Endothelial cell of umbilical vein (primary cell): ENCODE data around the gene NR6A1. TPM values are rescaled to one million over a fixed set of nuclear protein-coding genes. Genes with fewer than 3 reads are reported as not detected.

Source experiments
- BruUV-seq: library from RNA; stranded (reverse); fragments of 400-500 nt; replicated peaks from 2 replicates; lab custom pipeline; 2021; lab: Mats Ljungman, UMichigan
- CTCF ChIA-PET: fragments of 300-600, 350-600 bp; sonication (Branson Sonifier 250); formaldehyde crosslinking; loops from one replicate; lab custom pipeline; 2021; ENCODE audit warnings: antibody characterized with exemption, inconsistent platforms; lab: Charles Lee
- POLR2A ChIA-PET: fragments of 300-600, 350-600 bp; sonication (Branson Sonifier 250); formaldehyde crosslinking; loops from one replicate; lab custom pipeline; 2021; ENCODE audit warnings: antibody characterized with exemption, inconsistent platforms; lab: Charles Lee
- DNase-seq: peaks from one replicate; pipeline ENCODE4 v3.0.0-alpha.2; 2011; ENCODE audit warnings: low read depth, low spot score
- FAIRE-seq: peaks from 2 replicates; lab custom pipeline; 2011; peaks lifted over from hg19 to GRCh38; lab: Jason Lieb, UNC
- H2AFZ ChIP-seq: 2 replicates; pipeline ENCODE4 v1.6.0; 2012; ENCODE audit warnings: low read depth, low read length, control low read depth, inconsistent platforms
- H3K27ac ChIP-seq: 2 replicates; pipeline ENCODE4 v1.5.1; 2011; ENCODE audit warnings: low read depth, mild to moderate bottlenecking, control low read depth, low read length, moderate library complexity; ENCODE audit not compliant: insufficient read depth
- H3K27me3 ChIP-seq, 2 experiments: 2 replicates each; pipeline versions ENCODE4 v1.6.0 to v1.6.1; 2011; ENCODE audit warnings: low read length in 2 of 2, mixed read lengths in 1 of 2; ENCODE audit not compliant: control insufficient read depth in 2 of 2, insufficient read depth in 2 of 2
- H3K36me3 ChIP-seq, 2 experiments: 2 replicates in 1 of 2; 3 replicates in 1 of 2; pipeline ENCODE4 v1.5.1; 2011; ENCODE audit warnings: low read length in 2 of 2, mild to moderate bottlenecking in 1 of 2, moderate library complexity in 1 of 2; ENCODE audit not compliant: control insufficient read depth in 2 of 2, insufficient read depth in 2 of 2; ENCODE audit errors: extremely low read depth in 1 of 2
- H3K4me1 ChIP-seq: 3 replicates; pipeline ENCODE4 v1.5.1; 2011; ENCODE audit warnings: mild to moderate bottlenecking, low read length; ENCODE audit not compliant: control insufficient read depth, insufficient read depth; ENCODE audit errors: extremely low read depth
- H3K4me2 ChIP-seq: 2 replicates; pipeline ENCODE4 v1.6.1; 2011; ENCODE audit warnings: low read length, control low read depth, mixed read lengths; ENCODE audit not compliant: insufficient read depth
- H3K4me3 ChIP-seq, 3 experiments: fragments of 200-600 bp in 1 of 3; sonication (generic), shearing (Covaris generic) in 1 of 3; replicated peaks in 1 of 3; 2 replicates each; pipeline ENCODE4 v1.5.1; 2011 to 2016; ENCODE audit warnings: control low read depth in 3 of 3, low read length in 3 of 3, mild to moderate bottlenecking in 2 of 3, inconsistent platforms in 1 of 3, low read depth in 1 of 3, moderate library complexity in 1 of 3; ENCODE audit not compliant: insufficient read depth in 1 of 3
- H3K79me2 ChIP-seq: 2 replicates; pipeline ENCODE4 v1.6.0; 2012; ENCODE audit warnings: low read length, inconsistent platforms; ENCODE audit not compliant: control insufficient read depth, insufficient read depth
- H3K9ac ChIP-seq: replicated peaks from 2 replicates; pipeline ENCODE3; 2011; ENCODE audit warnings: low read length, control low read depth; ENCODE audit not compliant: insufficient read depth; ENCODE audit errors: extremely low read depth
- H3K9me1 ChIP-seq: replicated peaks from 3 replicates; pipeline ENCODE4 v1.6.0; 2011; ENCODE audit warnings: mild to moderate bottlenecking, low read length; ENCODE audit not compliant: control insufficient read depth, insufficient read depth; ENCODE audit errors: extremely low read depth
- H3K9me3 ChIP-seq: replicated peaks from 2 replicates; pipeline ENCODE4 v1.5.1; 2012; ENCODE audit warnings: low read length, inconsistent platforms; ENCODE audit not compliant: control insufficient read depth, insufficient read depth
- H4K20me1 ChIP-seq: replicated peaks from 2 replicates; pipeline ENCODE3; 2011; ENCODE audit warnings: mild to moderate bottlenecking, low read length; ENCODE audit not compliant: control insufficient read depth, insufficient read depth; ENCODE audit errors: extremely low read depth
- EZH2 ChIP-seq: IDR thresholded peaks from 2 replicates; pipeline ENCODE4 v1.6.1; 2012; ENCODE audit warnings: borderline replicate concordance, low read depth, mild to moderate bottlenecking, moderate library complexity, low read length, inconsistent platforms; ENCODE audit not compliant: severe bottlenecking
- FOS ChIP-seq: IDR thresholded peaks from 2 replicates; pipeline ENCODE4 v1.6.1; 2011; ENCODE audit warnings: mild to moderate bottlenecking, low read length, moderate library complexity, borderline replicate concordance; ENCODE audit not compliant: insufficient read depth
- GATA2 ChIP-seq: IDR thresholded peaks from 2 replicates; pipeline ENCODE4 v1.7.0; 2011; ENCODE audit warnings: low read depth, mild to moderate bottlenecking, moderate library complexity, mixed read lengths, low read length; ENCODE audit not compliant: insufficient read length, insufficient read depth
- JUN ChIP-seq: IDR thresholded peaks from 2 replicates; pipeline ENCODE4 v1.6.1; 2011; ENCODE audit warnings: borderline replicate concordance, low read depth; ENCODE audit not compliant: insufficient read length, insufficient read depth
- MYC ChIP-seq: IDR thresholded peaks from one replicate; pipeline ENCODE4 v1.6.1; 2011; ENCODE audit warnings: mild to moderate bottlenecking, low read depth, low read length
- POLR2A ChIP-seq: IDR thresholded peaks from 2 replicates; pipeline ENCODE4 v1.6.1; 2012; ENCODE audit warnings: low read depth, mild to moderate bottlenecking, control low read depth, low read length
- POLR2AphosphoS5 ChIP-seq: IDR thresholded peaks from 2 replicates; pipeline ENCODE4 v1.6.1; 2012; ENCODE audit warnings: low read depth, mild to moderate bottlenecking, control low read depth, low read length, moderate library complexity; ENCODE audit not compliant: insufficient read depth
- dilution Hi-C: fragments of 300-500 bp; cut with MboI; formaldehyde crosslinking; loops from one replicate; pipeline ENCODE4 v1.15.0; 2019; ENCODE audit warnings: low sequenced_read_pairs; ENCODE audit not compliant: extremely low pct_ligation_motif_present
- intact Hi-C: fragments of 100-400 bp; cut with micrococcal nuclease; formaldehyde crosslinking; loops from one replicate; pipeline ENCODE4 v1.10.0; 2022
- polyA plus RNA-seq, 4 experiments: library from polyadenylated mRNA; depleted of rRNA in 3 of 4; stranded (reverse) in 3 of 4; unstranded in 1 of 4; fragments of >200 nt; gene quantifications; 2 replicates each; pipeline versions ENCODE4 v1.2.1 to v1.2.3, GENCODE V29; 2011 to 2012; ENCODE audit warnings: missing spikeins in 1 of 4
- total RNA-seq: library from RNA; stranded (reverse); gene quantifications from 2 replicates; pipeline ENCODE4 v1.2.3, GENCODE V29; 2021
- TF ChIP-seq, protein P1 (sequence below), 2 donors: IDR thresholded peaks; 1 replicate in 1 of 2; 2 replicates in 1 of 2; pipeline ENCODE4 v1.5.1; 2011; ENCODE audit warnings: low read length in 2 of 2, mild to moderate bottlenecking in 2 of 2, moderate library complexity in 2 of 2, control low read depth in 1 of 2, inconsistent platforms in 1 of 2, low read depth in 1 of 2; ENCODE audit not compliant: insufficient read depth in 1 of 2; ENCODE audit errors: extremely low read depth in 1 of 2
- TF ChIP-seq, protein P2 (sequence below): IDR thresholded peaks from 2 replicates; pipeline ENCODE4 v1.6.1; 2011; ENCODE audit not compliant: insufficient read depth, insufficient read length

NR6A1 gene
- total and polyA plus RNA-seq, 2 donors (not counting 3 experiments of a cell fraction or from before 2014, with no cell fraction given), result 0.17 to 1.2 TPM

DNA sequence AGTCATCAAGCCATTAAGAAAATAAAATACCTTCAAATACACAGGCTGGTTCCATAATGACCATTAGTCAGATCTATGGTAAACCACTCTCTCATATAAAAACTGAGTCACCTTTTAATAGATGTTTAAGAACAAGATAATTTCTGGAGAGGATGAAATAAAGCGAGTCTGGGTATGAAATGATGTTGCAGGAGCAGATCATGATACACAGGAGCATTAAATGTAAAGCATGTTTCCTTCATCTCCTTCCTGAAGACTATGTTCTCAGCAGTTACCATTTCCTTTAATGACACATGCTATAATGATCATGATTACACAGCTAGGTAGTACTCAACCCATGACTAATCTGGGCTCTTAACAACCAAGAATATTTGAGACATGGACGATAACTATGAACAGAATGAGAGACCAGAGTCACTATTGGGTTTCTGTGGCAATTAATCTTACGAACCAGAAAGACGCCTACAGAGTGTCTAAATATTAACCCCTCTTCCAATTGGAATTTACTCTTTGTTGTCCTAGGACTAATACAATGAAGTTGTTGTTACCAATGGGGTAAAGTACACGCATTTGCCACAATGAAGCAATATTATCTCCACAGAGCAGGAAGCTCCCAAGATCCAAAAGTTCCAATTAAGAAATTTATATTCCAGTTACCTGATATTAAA is 105.6 kb downstream of the NR6A1 start:
- H3K36me3 ChIP-seq, result no peaks in the 10 kb centered on the region
- no peak overlapping the region for H2AFZ ChIP-seq
- peaks cover 80% of the 10 kb centered on the region for H3K79me2 ChIP-seq
- H3K4me1 ChIP-seq, result peaks cover 52% of the 10 kb centered on the region
- TF ChIP-seq, protein P1, sequence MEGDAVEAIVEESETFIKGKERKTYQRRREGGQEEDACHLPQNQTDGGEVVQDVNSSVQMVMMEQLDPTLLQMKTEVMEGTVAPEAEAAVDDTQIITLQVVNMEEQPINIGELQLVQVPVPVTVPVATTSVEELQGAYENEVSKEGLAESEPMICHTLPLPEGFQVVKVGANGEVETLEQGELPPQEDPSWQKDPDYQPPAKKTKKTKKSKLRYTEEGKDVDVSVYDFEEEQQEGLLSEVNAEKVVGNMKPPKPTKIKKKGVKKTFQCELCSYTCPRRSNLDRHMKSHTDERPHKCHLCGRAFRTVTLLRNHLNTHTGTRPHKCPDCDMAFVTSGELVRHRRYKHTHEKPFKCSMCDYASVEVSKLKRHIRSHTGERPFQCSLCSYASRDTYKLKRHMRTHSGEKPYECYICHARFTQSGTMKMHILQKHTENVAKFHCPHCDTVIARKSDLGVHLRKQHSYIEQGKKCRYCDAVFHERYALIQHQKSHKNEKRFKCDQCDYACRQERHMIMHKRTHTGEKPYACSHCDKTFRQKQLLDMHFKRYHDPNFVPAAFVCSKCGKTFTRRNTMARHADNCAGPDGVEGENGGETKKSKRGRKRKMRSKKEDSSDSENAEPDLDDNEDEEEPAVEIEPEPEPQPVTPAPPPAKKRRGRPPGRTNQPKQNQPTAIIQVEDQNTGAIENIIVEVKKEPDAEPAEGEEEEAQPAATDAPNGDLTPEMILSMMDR (IDR thresholded peaks at IDR 0.05; ENCODE audit: extremely low read depth in 1 of 2, insufficient read depth in 1 of 2, low read depth in 1 of 2, low read length in 2 of 2), result no peak
- TF ChIP-seq MYC, result no peak
- TF ChIP-seq, protein P2, sequence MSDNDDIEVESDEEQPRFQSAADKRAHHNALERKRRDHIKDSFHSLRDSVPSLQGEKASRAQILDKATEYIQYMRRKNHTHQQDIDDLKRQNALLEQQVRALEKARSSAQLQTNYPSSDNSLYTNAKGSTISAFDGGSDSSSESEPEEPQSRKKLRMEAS, result no peak
- TF ChIP-seq POLR2AphosphoS5, result no peak
- no peak for TF ChIP-seq EZH2
- TF ChIP-seq POLR2A, result no peak
- peak; percentile 38 for TF ChIP-seq FOS
- TF ChIP-seq GATA2, result no peak
- TF ChIP-seq JUN, result peak; percentile 50
- DNase-seq, result peak; percentile 19
- peak overlapping the region; percentile 32 for H3K4me2 ChIP-seq
- BruUV-seq, result no TSS peak
- H3K4me3 ChIP-seq, result no peak overlapping the region
- dilution Hi-C loops (no loop called here), intact Hi-C loops (no loop called here)
- no peaks in the 10 kb centered on the region for H4K20me1 ChIP-seq
- CTCF ChIA-PET, result no interaction called here
- H3K9me3 ChIP-seq, result no peaks in the 10 kb centered on the region
- no peak overlapping the region for H3K9ac ChIP-seq
- H3K27me3 ChIP-seq, result no peaks in the 10 kb centered on the region
- peak; percentile 31 for FAIRE-seq
- H3K27ac ChIP-seq, result peak overlapping the region; percentile 24
- no peaks in the 10 kb centered on the region for H3K9me1 ChIP-seq
- POLR2A ChIA-PET, result no interaction called here
